ENCODE measurements around the gene TOMM40L.

The TOMM40L gene

DNA sequence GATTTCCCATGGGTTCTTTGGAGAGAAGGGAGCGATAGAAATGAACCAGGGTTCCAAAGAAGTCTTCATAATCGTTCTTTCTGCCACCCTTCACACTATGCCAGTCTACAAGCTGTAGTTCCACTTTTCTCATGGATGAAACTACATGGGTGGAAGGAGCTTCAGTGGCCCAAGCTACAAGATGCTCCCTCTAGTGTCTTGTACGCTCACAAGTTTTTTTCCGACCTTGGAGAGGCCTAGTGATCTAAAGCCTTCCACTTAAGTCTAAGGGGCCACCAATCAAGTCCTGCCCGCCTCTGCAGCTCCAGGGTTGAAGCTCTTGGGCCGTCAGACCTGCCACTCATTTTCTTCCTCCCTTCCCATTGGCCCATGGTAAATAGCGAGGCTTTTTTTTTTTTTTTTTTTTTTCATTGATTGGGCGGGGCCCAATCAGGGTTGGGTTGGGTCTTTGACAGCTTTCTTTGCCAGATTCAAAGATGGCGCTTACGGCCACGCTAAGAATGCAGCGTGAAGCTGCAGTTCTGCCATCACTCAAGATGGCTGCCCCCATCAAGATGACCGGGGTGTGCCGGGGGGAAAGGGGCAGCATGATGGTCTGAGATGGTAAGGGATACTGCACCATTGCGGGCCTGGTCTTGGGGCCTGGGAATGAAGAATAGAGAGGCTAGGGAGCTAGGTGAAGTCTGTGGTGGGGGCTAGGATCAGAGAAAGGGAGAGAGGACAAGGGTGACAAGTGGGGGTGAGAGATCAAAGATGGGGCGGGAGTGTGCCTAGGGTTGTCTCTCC is at the start of gene TOMM40L:
Gene TOMM40L (plus strand): TSS at position 527 of the 786 bp plus-strand sequence. CDS start 430 bp downstream, outside the sequence.
- peak; percentile 90 for DNase-seq

DNA sequence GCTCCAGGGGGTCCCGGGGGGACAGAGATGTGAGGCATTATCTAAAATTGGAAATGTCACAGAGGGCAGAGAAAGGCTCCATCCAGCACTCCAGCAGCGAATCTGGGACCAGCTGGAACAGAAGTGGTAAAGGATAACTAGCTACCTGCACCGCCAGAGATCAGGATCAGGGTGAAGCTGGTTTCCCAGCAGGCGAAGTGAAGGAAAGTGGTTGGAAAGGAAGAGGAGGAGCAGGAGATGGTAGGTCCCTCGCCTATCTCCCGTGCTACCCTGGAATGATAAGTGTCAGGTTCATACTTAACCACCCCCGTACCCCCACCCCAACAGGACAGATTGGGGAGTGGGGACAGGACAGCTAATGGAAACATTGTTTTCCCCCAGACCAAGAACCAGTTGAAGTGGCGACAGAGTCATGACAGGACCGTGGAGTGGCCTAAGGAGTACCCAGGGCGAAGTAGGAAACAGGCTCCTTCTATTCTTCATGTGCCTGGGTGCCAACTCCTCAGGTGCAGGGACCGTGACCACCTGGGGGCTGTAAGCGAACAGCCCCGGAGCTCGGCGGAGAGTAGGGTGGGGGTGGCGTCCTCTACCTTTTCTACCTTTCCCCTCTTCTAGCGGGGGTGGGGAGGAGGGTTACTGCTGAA is 49.3 kb upstream of the TOMM40L start:
- no peak for DNase-seq

DNA sequence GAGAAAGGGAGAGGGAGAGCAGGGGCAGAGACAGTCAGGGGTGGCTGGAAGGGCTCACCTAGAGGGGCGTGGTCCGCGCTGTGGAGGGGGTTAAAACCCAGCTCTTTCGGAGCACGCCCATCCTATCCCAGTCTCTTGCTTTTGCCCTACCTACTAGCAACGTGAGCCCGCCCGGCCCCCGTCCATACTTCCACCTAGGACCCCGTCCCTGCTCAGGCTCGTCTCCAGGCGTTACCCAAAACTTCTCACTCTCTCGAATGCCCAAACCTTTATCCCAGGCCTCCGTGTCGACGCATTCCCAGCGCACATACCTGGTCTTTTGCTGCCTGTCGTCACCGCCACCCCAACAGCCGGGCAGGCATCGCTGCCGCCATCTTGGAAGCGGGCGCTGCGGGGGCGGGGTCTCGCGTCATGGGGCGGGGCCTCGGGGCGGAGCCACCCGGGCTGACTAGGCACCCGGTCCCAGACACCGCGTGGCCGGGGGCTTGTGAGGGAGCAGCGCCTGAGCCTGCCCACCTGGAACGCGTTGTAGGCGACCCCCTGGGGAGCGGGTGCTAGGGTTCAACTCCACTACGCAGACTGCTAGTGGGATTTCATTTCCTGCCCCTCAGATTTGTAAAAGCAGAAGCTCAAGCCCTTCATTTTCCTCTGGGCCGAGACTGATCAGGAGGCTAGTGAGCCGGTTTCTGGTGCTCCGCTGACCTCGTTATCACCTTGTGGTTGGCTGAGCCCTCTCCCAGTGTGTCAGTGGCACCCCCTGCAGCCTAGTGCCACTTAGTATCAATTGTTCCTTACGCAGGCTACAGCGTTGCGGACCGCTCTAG is 48.5 kb upstream of the TOMM40L start, which contains the start of gene B4GALT3:
Gene B4GALT3 (minus strand): TSS at position 396 of the 824 bp plus-strand sequence. CDS start 1,447 bp downstream, outside the sequence.
- peak; percentile 89 for DNase-seq

DNA sequence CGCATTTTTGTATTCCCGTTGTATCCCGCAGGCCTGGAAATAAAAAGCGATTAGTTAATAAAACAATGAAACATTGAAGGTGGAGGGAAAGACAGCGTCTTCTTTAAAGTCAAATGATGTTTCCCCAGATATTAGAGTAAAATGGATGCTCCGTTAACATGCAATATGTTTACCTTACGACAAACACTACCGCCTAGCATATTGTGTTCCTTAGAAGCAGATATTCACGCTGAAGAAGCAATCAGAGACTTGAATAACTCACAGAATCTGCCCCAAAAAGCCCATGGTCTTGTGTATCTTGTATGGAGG is 48.0 kb upstream of the TOMM40L start:
- DNase-seq, result no peak

DNA sequence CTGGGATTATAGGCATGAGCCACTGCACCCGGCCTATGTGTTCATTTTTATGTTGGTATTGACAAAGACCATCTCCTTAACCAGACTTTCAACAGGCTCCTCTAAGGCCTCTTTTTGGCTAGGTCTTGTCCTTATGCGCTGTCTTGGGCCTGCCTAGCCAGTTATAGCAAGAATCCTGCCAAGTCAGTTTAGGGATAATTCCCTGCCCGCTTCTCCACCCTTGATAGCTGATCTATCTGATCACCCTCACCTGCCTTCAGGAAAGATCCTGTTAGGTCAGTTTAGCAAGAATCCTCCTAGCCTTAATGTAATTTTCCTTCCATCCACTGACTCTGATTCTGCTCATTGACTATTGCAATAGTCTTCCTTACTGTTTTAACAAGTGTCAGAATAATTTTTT is 46.2 kb upstream of the TOMM40L start:
- no peak for DNase-seq

DNA sequence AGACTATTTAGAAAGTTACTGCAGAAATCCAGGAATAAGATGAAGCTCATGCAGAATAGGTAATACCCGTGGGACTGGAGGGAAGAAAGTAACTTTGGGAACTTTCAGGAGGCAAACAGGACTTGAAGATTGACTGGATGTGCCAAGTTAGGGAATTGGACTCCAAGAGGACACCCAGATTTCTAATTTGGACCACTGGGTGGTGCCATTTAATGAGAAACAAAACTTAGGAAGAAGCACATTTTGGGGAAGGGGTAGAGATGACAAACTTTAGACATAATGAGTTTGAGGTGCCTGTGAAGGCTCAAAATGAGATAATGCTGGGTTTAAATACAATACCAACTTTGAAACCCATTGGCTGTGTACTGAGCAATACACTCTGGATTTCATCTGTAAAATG is 45.2 kb upstream of the TOMM40L start:
- DNase-seq, result no peak

DNA sequence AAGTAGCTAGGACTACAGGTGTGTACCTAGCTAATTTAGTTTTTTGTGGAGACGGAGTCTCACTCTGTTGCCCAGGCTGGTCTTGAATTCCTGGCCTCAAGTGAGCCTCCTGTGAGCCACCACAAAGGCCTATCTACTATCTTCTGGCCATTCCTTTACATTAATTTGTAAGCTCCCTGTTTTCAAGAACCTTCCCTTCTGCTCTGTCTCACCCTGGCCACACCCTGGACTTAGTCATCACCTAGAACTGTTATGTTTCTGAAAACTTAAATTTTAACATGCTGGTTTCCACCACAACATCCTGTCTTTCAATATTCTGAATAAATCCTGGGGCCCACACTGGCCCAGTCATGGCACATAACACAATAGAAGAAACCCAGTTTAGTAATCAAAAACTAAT is 43.6 kb upstream of the TOMM40L start:
- DNase-seq, result peak; percentile 64

DNA sequence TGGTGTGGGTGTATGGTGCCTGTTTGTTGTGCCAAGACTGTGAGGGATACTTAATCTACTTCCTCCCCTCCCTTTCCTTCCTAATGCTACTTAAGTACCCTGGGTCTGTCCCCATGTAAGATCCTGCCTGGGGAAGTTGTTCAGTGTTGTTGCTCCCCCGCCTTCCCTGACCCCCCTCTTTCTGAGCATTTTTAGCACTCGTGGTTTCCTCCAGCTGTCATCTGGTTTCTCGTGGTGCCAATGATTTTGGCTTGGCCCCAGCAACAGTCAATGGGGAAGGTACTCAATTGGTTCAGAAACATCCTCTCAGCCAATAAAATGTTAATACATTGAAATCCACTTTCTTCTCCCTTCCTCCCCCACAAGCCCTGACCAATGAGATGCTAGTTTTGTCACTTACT is 40.6 kb upstream of the TOMM40L start:
- DNase-seq, result peak; percentile 67

DNA sequence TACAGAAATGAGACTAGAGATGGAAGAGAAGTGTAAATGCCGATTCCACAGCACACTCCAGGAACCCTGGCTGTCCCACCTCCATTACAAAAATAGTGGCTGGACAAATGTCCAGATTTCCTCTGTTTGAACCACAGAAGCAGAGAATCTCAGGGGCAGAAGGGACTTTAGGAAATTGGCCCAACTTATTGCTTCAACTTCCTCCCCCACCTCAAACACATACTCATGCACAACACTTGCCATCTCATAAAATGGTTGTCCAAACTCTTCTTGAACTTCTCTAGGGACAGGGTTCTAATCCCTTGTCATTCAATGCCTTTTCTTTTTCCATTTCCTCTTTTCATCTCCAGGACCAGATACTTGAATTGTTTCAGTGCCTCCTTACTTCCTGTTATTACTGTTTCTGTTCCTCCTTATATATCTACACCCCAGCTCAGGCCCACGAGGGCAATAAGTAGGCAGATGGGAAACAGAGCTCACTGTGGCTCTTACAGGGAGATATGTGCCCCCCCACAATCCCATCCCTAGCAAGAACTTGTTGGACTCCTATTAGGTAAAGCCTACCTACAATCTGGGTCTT is 40.0 kb upstream of the TOMM40L start:
- no peak for DNase-seq

DNA sequence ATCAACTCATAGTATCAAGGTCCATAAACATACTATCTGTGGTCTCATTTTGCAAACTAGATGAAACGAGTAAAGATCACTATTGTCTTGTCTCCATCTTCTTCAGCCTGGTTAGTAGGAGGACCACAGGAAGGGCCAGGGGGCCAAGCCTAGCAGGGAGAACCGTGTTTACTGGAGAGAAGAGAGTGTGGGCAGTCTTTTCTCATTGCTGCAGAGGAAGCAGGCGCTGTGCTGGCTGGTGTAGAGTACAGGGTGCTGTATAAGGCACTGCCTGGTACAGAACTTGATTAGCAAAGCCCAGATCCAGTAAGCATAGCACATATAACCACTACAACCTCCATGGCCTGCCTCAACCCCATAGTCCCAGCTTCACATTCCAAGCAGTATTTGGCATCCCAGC is 38.5 kb upstream of the TOMM40L start:
- DNase-seq, result no peak

DNA sequence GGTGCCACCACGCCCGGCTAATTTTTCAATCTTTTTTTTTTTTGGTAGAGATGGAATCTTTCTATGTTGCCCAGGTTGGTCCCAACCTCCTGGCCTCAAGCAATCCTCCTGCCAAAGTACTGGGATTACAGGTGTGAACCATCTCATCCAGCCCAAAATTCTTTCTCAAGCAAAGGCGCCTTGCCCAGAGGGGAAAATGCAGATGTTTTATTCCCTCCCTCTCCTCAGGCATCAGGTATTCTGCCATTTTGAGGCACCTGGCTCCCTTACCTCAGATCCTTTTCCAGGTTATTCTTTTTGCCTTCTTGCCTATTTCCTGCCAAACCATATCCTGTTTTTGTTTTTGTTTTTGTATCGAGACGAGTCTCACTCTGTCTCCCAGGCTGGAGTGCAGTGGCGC is 37.5 kb upstream of the TOMM40L start:
- DNase-seq, result no peak

DNA sequence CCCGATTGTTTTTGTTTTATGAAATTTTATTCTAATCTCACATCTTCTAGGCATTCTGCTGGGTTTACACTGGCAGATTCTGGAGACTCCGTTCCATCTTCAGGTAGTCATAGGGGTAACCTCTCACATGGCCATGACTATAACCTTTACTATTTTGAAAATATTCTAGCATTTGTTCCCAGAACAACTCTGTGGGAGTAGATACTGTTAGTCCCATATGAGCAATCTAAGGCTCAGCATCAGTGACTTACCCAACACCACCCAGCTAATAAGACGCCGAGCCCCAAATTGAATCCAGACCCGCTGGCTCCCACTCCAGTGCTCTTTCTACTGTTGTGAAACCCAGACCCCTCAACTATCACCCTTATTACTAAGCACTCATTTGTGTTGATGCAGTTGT is 36.8 kb upstream of the TOMM40L start:
- DNase-seq, result no peak

DNA sequence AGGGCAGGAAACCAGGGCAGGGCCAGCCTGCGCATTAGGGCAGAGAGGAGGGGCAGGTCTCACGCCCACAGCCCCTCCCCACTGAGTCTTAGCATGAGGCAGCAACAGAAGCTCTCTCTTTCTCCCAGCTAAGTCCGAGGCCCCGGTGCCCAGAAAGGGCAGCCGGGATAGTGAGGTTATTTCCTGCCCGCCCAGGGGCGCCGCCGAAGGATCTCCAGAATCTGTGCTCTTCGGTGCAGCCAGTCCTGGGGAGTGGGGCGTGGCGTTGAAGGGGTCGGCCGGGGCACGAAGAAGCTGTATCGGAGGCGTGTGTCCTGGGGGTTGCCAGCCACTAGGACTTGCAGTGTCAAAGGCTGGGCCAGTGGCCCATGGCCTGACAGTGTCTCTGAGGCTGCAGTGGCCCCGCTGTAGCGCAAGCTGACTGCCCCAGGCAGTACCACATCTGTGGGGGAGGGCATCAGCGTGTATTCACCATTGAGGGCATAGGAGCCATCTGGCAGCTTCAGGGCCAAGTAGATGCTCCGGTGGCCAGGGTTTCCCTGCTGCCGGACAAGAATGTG is 34.8 kb upstream of the TOMM40L start:
- no peak for DNase-seq

DNA sequence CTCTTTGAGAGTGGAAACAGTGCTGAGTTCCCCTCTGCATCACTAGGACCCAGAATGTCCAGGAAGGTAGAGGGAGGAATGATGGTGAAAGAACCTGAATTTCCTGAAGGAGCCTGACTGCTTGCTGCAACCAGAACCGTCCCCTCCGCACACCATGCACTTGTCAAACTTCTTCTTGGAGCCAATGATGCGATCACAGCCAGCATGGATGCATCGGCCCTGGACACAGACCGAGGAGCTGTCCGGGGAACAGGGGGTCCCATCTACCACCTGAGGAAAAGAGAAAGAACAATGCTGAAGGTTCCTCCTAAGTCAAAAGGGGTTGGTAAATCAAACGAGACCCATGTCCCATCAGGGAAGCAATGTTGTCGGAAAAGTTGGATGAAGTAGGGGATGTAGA is 33.9 kb upstream of the TOMM40L start:
- no peak for DNase-seq

DNA sequence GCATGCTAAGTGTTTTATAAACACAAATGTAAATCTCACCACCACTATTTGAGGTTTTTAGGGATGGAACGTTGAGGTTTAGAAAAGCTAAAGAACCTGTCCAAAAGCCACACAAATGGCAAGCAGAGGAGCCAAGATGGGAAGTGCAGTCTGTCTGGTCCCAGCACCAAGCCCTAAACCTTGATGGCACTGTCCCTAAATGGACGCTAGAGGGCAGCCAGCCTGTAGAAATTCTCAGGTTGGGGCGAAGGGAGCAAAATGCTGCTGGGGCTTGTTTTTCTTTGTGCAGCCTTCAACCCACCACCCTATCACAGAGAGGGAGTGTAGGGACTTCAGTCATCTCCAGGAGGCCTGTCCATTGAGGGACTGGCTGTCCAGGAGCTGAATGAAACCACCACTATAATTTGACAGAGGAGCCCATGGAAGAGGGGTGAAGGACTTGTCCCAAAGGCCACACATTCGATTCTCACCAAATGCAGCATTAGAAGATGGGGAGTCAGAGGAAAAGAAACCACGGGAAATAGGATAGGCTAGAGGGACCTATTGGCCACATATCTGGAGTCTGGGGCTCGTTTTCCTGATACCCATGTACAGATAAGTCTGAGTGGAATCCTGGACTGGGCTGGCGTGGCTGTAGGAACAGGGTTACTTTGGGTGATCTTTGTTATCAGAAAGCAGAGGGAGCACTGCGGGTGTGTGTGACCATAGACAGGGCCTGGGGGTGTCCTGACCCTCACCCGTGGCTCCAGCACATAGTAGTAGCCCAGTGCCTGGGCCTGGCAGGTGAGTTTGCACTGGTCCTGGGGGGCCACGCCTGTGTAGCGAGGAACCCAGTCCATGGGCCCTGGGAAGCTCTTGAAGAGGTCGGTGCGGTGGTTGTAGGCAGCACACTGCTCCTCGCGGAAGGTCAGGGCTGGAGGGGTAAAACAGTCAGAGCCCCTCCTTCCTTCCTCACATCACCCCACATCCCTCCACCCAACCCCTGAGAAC is 33.1 kb upstream of the TOMM40L start:
- DNase-seq, result peak; percentile 55

DNA sequence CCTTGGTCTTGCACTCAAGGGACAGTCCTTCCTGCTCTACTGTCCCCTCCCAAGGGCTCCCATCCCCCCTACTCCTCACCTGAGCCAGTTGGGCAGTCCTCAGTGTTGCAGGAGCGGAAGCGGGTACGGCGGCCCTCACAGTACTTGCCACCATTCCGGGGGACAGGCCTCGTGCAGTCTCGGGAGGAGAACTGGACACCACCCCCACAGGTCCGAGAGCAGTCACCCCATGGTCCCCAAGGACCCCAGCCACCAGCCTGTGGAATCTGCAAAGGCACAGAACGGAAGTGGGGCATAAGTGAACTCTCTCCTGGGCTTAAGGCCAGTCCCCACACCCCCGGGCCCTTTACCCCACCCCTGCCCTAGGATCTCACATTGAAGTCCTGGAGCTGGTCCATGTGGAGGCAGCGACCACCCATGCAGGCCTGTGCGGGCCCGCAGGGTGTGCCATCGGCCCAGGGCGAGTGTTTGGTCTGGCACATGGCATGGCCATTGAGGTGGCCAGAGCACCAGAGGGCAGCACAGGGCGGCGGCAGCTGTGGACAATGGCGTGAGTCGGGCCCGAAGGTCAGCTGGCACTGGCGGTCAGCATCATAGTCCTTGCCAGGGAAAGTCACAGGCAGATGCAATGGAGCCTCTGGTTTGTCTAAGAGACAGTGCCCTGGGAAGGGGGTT is 32.2 kb upstream of the TOMM40L start:
- DNase-seq, result no peak

DNA sequence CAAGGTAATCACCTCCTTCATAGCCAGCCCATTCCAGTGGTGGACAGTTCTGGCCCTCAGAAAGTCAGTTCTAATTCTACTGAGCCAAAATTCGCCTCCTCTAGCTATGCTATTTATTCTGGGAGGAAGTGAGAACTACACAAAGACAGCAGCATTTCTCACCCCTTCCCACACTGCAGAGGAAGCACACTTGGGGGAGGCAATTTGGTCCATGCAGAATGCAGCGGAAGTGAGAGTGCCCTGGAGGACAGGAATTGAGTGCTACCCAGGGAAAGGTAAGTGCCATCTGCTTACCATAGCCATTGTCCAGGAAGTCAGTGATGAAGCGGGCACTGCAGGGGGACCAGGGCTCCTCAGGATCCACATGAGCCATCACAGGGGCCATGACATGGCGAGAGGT is 30.7 kb upstream of the TOMM40L start:
- DNase-seq, result no peak

DNA sequence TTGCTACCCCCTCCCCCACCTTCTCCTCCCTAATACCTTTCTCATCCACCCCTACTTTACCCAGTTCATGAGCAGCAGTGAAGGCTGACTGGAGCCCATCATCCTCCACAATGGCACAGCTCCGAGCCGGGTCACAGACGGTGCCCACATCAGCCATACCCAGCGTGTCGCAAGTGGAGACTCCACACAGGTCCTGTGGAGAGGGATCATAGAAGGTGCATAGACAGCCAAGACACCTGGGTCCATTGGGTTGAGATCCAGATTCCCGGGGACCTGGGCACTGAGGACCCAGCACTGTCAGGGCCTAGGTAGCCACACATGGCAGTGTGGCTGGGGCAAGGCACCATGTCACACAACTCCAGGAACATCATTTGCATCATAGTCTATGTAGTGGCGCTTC is 29.7 kb upstream of the TOMM40L start:
- DNase-seq, result no peak

DNA sequence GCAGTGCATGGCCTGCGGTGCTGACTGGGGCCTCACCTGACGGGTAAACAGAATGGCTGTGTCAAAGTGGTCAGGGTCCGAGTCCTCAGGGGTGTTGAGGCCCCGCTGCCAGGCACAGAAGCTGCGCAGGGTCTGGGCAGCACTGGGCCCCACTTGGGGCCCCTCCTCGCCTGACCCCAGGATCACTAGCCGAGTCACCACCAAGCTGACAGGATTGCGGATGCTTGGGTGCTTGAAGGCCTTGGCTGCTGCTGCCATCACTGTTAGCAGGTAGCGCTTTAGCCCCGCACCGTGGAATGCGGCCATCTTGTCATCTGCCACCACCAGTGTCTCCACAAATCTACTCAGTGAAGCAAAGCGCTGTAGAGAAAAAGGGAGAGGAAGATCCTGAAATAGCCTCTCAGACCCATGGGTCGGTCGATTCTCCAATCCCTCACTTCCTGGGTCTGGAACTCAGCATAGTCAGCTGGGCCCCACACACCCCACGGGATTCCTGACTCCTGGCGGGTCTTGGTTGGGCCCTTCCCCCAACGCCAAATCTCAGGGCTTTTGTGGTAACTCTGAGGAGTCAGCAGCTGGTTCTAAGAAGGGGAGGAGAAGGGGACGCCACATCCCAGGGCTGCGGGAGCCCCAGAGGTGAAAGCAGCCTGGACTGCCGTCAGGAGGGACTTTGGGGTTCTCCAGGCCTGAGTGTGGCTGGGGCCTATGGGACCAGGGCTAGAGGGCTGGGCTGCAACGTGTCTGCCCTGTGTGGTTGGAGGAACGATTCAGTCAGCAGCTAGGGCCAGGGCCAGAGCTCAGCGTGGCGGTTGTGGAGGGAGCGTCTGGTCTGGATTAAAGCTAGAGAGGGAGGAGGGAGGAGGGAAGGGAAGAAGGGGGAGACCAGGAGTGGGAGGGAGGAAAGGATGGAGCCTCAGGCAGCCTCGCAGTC is 29.1 kb upstream of the TOMM40L start:
- no peak for DNase-seq
